ENCODE data around the gene RPL18A.
"Not testable (repeated sequence)": the region's sequence is repeated elsewhere in the genome, so short reads cannot be mapped to it uniquely, and the experiment has no call there.

RPL18A gene

DNA sequence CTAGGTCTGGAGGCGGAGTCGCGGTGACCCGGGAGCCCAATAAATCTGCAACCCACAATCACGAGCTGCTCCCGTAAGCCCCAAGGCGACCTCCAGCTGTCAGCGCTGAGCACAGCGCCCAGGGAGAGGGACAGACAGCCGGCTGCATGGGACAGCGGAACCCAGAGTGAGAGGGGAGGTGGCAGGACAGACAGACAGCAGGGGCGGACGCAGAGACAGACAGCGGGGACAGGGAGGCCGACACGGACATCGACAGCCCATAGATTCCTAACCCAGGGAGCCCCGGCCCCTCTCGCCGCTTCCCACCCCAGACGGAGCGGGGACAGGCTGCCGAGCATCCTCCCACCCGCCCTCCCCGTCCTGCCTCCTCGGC is 12.2 kb downstream of the RPL18A start, which contains the start of gene SLC5A5:
Gene SLC5A5, plus strand, starts transcription at position 68 of the 373 bp plus-strand sequence. CDS start 375 bp downstream, outside the sequence.
- DNase-seq (peak in 1 of 2 donors; percentile 47), ATAC-seq (peak; percentile 39)
- no peaks in the 10 kb centered on the region for H3K9me3 Mint-ChIP-seq
- H3K27me3 Mint-ChIP-seq, result no peaks in the 10 kb centered on the region
- H3K27ac Mint-ChIP-seq, result peak within 1 kb of the TSS; percentile 65 to 69
- H3K4me1 Mint-ChIP-seq, result peaks cover 49% of the 10 kb centered on the region
- peak within 1 kb of the TSS; percentile 95 to 97 for H3K4me3 Mint-ChIP-seq

DNA sequence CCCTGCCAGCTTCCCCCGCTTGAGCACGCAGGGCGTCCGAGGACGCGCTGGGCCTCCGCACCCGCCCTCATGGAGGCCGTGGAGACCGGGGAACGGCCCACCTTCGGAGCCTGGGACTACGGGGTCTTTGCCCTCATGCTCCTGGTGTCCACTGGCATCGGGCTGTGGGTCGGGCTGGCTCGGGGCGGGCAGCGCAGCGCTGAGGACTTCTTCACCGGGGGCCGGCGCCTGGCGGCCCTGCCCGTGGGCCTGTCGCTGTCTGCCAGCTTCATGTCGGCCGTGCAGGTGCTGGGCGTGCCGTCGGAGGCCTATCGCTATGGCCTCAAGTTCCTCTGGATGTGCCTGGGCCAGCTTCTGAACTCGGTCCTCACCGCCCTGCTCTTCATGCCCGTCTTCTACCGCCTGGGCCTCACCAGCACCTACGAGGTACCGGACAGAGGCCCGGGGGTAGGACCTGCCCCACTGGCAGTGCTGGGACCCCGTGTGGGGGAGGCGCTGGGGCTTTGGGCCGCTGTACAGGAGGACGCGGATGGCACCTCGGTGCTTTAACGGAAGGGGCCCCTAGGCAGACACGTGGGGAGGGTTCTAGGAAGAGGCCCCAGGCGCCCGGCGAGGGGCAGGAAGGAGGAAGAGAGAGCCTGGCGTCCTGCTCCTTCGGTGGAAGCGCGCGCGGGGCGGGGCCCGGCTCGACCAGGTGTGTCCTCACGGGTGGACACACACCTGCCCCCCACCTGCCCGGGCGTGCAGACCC is 12.7 kb downstream of the RPL18A start:
- ATAC-seq, result peak; percentile 83
- Mint-ChIP-seq H3K9me3 (no peaks in the 10 kb centered on the region), H3K27ac (peak overlapping the region; percentile 40 to 65), H3K27me3 (no peaks in the 10 kb centered on the region), H3K4me3 (peak overlapping the region; percentile 95 to 97), H3K4me1 (peaks cover 49% of the 10 kb centered on the region)
- DNase-seq, result peak; percentile 72 to 80

DNA sequence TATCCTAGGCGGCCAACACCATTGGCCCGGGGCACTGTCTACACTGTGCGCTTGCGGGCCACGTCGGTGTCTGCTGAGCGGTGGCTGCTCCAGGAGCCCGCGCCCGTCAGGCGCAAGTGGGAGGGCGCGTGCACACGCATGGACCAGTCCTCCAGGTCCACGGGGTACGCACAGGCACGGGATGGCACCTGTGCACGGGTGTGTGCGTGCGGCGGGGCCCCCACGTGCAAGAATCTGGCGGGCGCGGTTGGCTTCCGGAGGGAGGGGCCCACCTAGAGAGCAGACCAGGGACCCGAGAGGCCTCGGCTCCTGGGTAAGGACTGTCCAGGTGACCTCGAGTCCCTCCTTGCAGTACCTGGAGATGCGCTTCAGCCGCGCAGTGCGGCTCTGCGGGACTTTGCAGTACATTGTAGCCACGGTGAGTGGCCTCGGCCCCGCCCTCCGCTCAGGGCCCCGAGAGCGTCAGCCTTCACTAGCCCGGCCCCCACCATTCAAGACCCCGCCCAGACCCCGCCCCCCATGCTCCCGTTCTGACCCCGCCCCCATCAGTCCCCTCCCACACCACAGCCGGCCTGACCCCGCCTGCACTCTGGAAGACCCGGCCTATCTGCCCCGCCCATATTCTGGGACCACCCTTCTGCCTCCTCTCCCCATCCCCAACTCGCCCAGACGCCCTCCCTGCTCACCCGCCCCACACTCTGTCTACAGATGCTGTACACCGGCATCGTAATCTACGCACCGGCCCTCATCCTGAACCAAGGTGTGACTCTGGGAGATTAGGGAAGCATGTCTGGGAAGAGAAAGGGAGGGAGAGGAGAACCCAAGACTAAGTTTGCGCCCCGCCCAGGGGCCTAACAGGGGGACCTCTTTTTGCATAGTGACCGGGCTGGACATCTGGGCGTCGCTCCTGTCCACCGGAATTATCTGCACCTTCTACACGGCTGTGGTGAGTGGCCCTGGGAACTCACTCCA is 14.4 kb downstream of the RPL18A start:
- no peaks in the 10 kb centered on the region for H3K9me3 Mint-ChIP-seq
- peak; percentile 65 to 70 for DNase-seq
- peak; percentile 76 for ATAC-seq
- H3K27me3 Mint-ChIP-seq, result no peaks in the 10 kb centered on the region
- peaks cover 49% of the 10 kb centered on the region for H3K4me1 Mint-ChIP-seq
- H3K27ac Mint-ChIP-seq, result peak overlapping the region in 1 of 2 donors; percentile 48
- H3K4me3 Mint-ChIP-seq, result peak overlapping the region; percentile 95 to 97

DNA sequence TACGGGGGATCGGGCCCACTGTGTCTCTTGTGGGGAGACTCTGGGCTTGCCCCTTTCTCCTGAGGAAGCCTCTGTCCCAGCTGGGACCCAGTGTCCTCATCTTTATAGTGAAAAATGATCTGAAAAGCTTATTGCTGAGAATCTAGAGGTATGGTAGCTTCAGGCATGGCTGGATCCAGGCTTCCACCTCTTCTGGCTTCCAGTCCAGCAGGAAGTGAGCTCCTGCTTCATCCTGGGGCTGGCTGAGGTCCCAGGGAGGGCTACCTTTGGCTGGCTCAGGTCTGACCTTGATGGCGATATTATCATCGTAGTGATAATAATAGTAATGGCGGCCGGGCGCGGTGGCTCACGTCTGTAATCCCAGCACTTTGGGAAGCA is 15.0 kb downstream of the RPL18A start:
- ATAC-seq (no peak), DNase-seq (no peak)
- no peaks in the 10 kb centered on the region for H3K9me3 Mint-ChIP-seq
- H3K27ac Mint-ChIP-seq, result peak overlapping the region in 1 of 2 donors; percentile 48
- peak overlapping the region; percentile 34 to 65 for H3K4me3 Mint-ChIP-seq
- H3K4me1 Mint-ChIP-seq, result peaks cover 49% of the 10 kb centered on the region
- H3K27me3 Mint-ChIP-seq, result no peaks in the 10 kb centered on the region

DNA sequence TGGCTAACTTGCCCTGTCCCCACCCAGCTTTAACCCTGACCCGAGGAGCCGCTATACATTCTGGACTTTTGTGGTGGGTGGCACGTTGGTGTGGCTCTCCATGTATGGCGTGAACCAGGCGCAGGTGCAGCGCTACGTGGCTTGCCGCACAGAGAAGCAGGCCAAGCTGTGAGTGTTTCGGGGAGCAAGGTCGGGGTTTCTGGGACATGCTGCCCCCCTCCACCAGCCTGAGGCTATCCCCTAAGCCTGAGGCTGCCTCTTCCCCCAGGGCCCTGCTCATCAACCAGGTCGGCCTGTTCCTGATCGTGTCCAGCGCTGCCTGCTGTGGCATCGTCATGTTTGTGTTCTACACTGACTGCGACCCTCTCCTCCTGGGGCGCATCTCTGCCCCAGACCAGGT is 18.0 kb downstream of the RPL18A start:
- Mint-ChIP-seq H3K4me1 (peaks cover 21% of the 10 kb centered on the region), H3K4me3 (no peak overlapping the region), H3K27me3 (no peaks in the 10 kb centered on the region), H3K27ac (no peak overlapping the region), H3K9me3 (no peaks in the 10 kb centered on the region)
- DNase-seq (no peak), ATAC-seq (no peak)

DNA sequence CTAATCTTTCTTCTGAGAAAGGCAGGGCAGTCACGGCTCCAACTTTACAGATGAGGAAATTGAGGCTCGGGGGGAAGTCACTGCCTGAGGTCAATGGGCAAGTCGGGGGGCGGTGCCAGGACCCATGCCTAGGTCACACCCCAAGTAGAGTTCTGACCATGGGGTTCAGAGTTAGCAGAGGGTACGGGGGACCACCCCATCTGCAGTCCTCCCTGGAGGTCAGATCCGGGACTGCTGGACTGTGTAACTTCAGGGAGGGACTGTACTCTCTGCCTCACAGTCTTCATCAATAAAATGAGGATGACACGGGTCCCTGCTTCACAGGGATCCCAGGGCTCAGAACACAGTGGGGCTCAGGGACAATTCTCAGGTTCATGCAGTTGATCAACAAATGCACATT is 19.8 kb downstream of the RPL18A start:
- DNase-seq (no peak), ATAC-seq (no peak)
- Mint-ChIP-seq H3K27ac (peak overlapping the region in 1 of 2 donors; percentile 27), H3K9me3 (no peaks in the 10 kb centered on the region), H3K4me1 (peaks cover 3% of the 10 kb centered on the region), H3K4me3 (no peak overlapping the region), H3K27me3 (no peaks in the 10 kb centered on the region)

DNA sequence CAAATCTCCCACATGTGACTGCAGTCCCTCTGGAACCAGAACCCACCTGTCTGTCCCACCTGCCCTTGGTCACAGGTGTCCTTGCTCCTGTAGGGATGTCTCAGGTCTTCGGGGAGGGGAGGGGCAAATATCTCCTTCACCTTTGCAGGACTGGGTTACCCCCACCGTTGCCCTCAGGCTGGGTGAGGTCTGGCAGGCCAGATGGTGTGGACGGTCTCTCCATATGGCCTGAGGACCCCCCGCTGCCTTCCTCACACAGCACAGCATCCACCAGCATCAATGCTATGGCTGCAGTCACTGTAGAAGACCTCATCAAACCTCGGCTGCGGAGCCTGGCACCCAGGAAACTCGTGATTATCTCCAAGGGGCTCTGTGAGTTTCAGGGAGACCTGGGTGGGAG is 22.0 kb downstream of the RPL18A start:
- H3K27me3 Mint-ChIP-seq, result no peaks in the 10 kb centered on the region
- no peak overlapping the region for H3K27ac Mint-ChIP-seq
- no peak for DNase-seq
- H3K4me3 Mint-ChIP-seq, result no peak overlapping the region
- no peaks in the 10 kb centered on the region for H3K9me3 Mint-ChIP-seq
- ATAC-seq, result no peak
- H3K4me1 Mint-ChIP-seq, result no peaks in the 10 kb centered on the region

DNA sequence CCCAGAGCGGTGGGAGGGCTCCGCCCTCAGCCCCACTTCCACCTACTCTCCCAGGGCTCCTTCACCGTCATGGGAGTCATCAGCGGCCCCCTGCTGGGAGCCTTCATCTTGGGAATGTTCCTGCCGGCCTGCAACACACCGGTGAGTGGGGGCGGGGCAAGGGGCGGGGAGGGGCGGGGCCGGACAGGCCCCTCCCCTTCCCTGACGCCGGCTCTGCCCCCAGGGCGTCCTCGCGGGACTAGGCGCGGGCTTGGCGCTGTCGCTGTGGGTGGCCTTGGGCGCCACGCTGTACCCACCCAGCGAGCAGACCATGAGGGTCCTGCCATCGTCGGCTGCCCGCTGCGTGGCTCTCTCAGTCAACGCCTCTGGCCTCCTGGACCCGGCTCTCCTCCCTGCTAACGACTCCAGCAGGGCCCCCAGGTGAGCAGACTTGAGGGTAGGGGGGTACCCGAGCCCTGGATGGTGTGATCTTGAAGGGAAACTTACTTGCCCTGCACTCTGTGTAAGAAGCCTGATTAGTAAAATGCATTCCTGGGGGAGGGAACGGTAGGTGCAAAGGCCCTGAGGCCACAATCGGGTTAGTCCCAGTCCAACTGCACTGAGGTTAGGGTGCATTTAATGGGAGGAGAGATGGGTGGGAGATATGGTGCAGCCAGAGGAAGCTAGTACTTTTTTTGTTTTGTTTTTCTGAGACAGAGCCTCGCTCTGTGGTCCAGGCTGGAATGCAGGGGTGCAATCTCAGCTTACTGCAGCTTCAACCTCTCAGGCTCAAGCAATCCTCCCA is 24.1 kb downstream of the RPL18A start:
- ATAC-seq, result no peak
- Mint-ChIP-seq H3K4me3 (no peak overlapping the region), H3K4me1 (no peaks in the 10 kb centered on the region), H3K27me3 (no peaks in the 10 kb centered on the region), H3K9me3 (no peaks in the 10 kb centered on the region), H3K27ac (no peak overlapping the region)
- DNase-seq, result no peak

DNA sequence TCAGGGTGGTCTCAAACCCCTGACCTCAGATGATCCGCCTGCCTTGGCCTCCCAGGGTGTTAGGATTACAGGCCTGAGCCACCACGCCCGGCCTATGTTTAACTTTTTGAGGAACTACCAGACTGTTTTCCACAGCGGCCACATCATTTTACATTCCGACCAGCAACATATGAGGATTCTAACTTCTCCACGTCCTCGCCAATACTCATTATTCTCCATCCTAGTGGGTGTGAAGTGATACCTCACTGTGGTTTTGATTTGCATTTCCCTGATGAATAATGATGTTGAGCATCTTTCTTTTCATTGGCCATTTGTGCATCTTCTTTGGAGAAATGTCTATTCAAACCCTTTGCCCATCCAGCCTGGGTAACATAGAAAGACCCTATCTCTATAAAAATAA is 26.8 kb downstream of the RPL18A start:
- Mint-ChIP-seq H3K9me3 (no peaks in the 10 kb centered on the region), H3K27ac (no peak overlapping the region), H3K27me3 (no peaks in the 10 kb centered on the region), H3K4me3 (no peak overlapping the region), H3K4me1 (no peaks in the 10 kb centered on the region)
- no peak for DNase-seq
- no peak for ATAC-seq

DNA sequence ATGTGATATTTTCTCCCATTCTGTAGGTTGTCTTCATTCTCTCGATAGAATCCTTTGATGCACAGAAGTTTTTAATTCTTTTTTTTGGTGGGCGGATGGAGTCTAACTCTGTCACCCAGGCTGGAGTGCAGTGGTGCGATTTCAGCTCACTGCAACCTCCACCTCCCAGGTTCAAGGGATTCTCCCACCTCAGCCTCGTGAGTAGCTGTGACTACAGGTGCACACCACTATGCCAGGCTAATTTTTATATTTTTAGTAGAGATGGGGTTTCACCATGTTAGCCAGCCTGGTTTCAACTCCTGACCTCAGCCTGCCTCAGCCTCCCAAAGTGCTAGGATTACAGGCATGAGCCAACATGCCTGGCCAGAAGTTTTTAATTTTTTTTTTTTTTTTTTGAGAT is 27.5 kb downstream of the RPL18A start:
- H3K27me3 Mint-ChIP-seq, H3K9me3 Mint-ChIP-seq, H3K4me1 Mint-ChIP-seq, H3K27ac Mint-ChIP-seq, H3K4me3 Mint-ChIP-seq, ATAC-seq, DNase-seq: not testable (repeated sequence)

DNA sequence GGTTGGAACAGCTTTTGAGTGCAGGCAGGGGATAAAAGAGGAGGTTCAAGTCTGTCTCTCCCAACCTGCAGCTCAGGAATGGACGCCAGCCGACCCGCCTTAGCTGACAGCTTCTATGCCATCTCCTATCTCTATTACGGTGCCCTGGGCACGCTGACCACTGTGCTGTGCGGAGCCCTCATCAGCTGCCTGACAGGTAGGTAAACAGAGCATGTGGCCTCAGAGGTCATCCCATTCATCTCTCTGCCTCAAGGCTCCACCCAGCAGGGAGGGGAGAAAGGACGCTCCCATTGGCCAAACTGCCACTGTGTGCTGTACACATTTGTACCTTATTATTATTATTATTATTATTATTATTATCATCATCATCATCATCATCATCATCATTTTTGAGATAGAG is 28.6 kb downstream of the RPL18A start:
- H3K27ac Mint-ChIP-seq, result no peak overlapping the region
- ATAC-seq (no peak), DNase-seq (no peak)
- no peaks in the 10 kb centered on the region for H3K27me3 Mint-ChIP-seq
- no peak overlapping the region for H3K4me3 Mint-ChIP-seq
- no peaks in the 10 kb centered on the region for H3K9me3 Mint-ChIP-seq
- no peaks in the 10 kb centered on the region for H3K4me1 Mint-ChIP-seq

DNA sequence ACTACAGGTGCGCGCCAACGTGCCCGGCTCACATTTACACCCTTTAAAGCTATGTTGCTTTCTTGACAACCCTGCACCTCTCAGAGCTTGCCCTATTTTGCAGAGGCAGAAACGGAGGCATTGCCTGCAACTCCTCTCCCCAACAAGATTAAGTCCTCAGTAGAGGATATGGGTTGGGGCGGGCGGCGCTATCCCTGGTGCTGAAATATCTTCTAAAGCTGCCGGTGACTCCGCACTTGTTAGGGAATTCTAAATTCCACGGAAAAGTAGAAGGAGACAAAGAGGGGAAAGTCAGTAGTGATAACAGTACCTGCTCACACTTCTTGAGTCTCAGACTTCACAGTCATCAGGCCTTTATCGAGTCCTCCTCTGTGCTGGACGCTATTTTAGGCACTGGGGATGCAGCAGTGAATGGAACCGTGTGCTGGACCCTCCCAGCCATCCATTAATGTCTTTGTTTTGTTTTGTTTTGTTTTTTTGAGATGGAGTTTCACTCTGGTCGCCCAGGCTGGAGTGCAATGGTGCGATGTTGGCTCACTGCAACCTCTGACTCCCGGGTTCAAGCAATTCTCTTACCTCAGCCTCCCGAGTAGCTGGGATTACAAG is 30.0 kb downstream of the RPL18A start:
- H3K27ac Mint-ChIP-seq, result no peak overlapping the region

DNA sequence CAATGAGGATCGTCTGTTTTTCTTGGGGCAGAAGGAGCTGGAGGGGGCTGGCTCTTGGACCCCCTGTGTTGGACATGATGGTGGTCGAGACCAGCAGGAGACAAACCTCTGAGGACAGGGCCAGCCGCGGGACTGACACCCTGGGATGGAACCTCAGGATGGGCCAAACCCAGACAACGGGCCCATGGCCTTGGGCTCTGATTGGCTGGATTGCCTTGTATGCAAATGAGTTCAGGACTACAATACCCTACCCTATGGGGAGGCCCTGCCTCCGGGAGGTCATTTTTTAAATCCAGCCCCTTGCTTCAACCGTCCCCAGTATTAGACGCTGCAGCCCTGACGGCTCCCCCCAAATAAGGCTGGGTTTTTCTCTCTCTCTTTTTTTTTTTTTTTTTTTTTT is 34.1 kb downstream of the RPL18A start:
- Mint-ChIP-seq H3K4me3 (no peak overlapping the region), H3K27ac (no peak overlapping the region), H3K9me3 (no peaks in the 10 kb centered on the region), H3K4me1 (no peaks in the 10 kb centered on the region), H3K27me3 (peaks cover under 1% of the 10 kb centered on the region)
- ATAC-seq, result no peak
- no peak for DNase-seq

More for the DNA sequence above, 30.0 kb downstream of the RPL18A start:
- DNase-seq (no peak), ATAC-seq (no peak)
- H3K9me3 Mint-ChIP-seq, result no peaks in the 10 kb centered on the region
- H3K27me3 Mint-ChIP-seq, result no peaks in the 10 kb centered on the region
- H3K4me1 Mint-ChIP-seq, result no peaks in the 10 kb centered on the region
- H3K4me3 Mint-ChIP-seq, result no peak overlapping the region

DNA sequence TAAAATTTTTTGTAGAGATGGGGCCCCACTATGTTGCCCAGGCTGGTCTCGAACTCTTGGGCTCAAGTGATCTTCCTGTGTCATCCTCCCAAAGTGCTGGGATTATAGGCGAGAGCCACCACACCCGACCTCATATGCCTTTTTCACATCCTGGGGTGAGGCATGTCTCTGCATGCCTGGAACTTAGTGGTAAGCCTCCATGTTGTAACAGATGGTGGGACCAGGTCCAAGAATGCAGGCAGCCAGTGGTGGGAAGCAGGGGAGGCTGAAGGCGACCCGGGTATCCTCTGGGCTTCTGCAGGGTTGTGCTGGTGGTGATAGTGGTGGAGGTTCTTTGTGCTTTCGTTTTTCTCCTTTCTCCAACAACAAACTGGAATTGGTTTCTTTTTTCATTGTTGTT is 43.0 kb downstream of the RPL18A start:
- DNase-seq (no peak), ATAC-seq (no peak)
- Mint-ChIP-seq H3K9me3 (no peaks in the 10 kb centered on the region), H3K27ac (no peak overlapping the region), H3K4me3 (no peak overlapping the region), H3K4me1 (no peaks in the 10 kb centered on the region), H3K27me3 (peaks cover 21% of the 10 kb centered on the region)

DNA sequence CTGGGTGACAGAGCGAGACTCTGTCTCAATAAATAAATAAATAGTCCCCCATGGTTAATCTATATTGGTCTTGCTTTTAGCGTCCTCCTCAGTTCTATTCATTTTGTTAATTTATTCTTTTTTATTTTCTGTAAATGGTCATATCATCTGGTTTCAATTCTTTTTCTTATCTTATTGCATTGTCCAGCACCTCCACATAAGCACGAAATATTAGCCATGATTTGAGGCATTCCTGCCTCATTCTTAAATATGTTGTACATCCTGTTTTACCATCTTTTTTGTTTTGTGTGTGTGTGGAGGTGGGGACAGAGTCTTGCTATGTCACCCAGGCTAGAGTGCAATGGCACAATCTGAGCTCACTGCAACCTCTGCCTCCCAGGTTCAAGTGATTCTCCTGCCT is 48.5 kb downstream of the RPL18A start:
- ATAC-seq, result no peak
- DNase-seq, result no peak
- no peaks in the 10 kb centered on the region for H3K4me1 Mint-ChIP-seq
- H3K27me3 Mint-ChIP-seq, result no peaks in the 10 kb centered on the region
- no peak overlapping the region for H3K27ac Mint-ChIP-seq
- peaks cover 4 to 7% of the 10 kb centered on the region in 2 donors for H3K9me3 Mint-ChIP-seq
- no peak overlapping the region for H3K4me3 Mint-ChIP-seq
